Subcutaneous preadipocyte (primary cell): ENCODE data around the gene SNX24. TPM values are rescaled to one million over a fixed set of nuclear protein-coding genes. Genes with fewer than 3 reads are reported as not detected.

Source experiments
- small RNA-seq: library from RNA; depleted of rRNA; stranded (forward); fragments of <200 nt; gene quantifications from one replicate; pipeline ENCODE3, GENCODE V24; 2012
- total RNA-seq: library from RNA; depleted of rRNA; stranded (reverse); fragments of >200 nt; gene quantifications from 2 replicates; pipeline ENCODE4 v1.2.3, GENCODE V29; 2012

Gene SNX24, protein sequence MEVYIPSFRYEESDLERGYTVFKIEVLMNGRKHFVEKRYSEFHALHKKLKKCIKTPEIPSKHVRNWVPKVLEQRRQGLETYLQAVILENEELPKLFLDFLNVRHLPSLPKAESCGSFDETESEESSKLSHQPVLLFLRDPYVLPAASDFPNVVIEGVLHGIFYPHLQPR
- 16.9 and 19.7 TPM in 2 replicates for total RNA-seq

DNA sequence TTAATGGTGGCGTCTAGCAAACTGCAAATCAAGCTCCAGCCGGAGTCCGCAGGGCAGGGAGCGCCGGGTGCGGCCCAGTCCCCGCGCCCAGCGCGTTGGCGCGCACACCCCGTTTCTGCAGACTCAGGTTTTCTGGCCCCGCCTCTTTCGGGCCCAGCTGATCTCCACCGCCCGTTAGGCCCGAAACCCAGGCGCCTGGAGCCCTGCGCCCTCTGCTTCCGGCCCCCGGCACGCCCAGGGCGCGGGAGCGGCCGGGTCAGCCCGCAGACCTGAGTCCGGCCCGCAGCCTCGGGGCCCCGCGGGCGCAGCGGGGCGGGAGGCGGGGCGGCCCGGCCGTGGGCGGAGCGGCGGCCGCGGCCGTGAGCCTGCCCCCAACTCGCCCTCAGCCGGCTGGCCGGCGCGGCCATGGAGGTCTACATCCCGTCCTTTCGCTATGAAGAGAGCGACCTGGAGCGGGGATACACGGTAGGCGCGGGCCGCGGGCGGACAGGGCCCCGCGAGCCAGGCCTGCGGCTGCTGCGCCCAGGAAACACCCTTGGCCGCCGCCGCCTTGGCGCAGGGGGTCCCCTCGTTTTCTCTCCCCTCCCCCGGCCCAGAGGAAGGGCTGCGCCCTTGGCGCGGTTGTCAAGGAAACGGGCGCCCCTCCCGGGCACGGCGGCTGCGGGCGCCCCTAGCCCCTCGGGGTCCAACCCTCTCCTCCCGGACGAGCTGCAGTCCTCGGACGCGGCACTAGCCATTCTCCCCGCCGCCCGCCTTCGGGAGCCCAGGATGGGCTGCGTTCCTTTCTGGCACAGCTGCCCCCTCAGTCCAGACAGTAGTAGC, at the start of gene SNX24:
Gene SNX24, plus strand, starts transcription at position 385 of the 822 bp plus-strand sequence. Its CDS starts 21 bp downstream, at position 406.

DNA sequence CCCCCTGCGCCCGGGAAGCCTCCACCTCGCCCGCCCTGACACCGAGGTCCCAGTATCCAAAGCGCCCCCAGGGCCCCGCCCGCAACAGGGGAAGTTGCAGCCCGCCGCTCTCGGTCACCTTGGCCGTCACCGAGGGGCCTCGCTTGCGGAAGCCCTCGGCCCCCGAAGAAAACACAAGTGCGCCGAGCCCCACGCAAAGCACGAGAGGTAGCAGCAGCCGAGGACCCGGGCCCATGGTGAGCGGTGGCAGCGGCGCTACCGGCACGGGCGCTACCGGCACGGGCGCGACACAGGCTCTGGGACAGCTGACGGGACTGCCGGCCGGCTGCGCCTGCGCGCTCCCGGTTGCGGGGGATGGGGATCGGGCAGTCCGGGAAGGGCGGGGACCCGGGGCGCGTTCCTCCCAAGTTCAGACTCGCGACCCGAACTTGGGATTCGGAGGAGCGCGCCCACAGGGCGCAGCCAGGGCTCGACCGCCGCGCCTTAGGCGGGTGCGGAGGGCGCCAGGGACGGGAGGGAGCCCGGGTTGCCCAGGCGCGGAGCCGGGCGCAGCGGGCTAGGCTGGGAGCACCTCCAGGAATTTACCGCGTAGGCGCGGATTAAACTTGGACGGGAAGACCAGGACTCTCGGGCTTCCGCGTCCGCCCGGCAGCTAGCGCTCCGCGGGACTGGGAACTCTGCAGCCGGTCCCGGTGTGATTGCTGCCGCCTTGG, 191.1 kb downstream of the SNX24 start, which contains the start of gene PPIC:
Gene PPIC, minus strand, starts transcription at position 335 of the 713 bp plus-strand sequence. Its CDS starts 100 bp downstream, at position 235.

Small RNAs within 50 kb of the gene (small RNA-seq; reads per million reads assigned to genes)
- not detected for gene RN7SL689P

Other genes starting within 250 kb of the SNX24 start
- gene SNX2, start 70.5 kb upstream of the SNX24 start, total RNA-seq = 76.0 and 91.1 TPM in 2 replicates
- 15.8 and 19.9 TPM in 2 replicates for gene PPIC, start 191.1 kb downstream of the SNX24 start, total RNA-seq
- gene PRDM6, start 243.6 kb downstream of the SNX24 start, total RNA-seq = 0.20 and 0.37 TPM in 2 replicates